Ectodermal cell (in vitro differentiated cells): Measurements from ENCODE around the gene FGF14.
"Not testable (repeated sequence)": the region's sequence is repeated elsewhere in the genome, so short reads cannot be mapped to it uniquely, and the experiment has no call there.

Experiments used
- H3K27ac ChIP-seq: 2 replicates; pipeline ENCODE4 v1.7.0; 2013; ENCODE audit warnings: mild to moderate bottlenecking, low read depth, low read length; ENCODE audit not compliant: insufficient read depth, poor library complexity, severe bottlenecking
- H3K27me3 ChIP-seq: 2 replicates; pipeline ENCODE4 v1.7.0; 2013; ENCODE audit warnings: mild to moderate bottlenecking, low read length; ENCODE audit not compliant: insufficient read depth, control insufficient read depth, poor library complexity, severe bottlenecking
- H3K36me3 ChIP-seq: one replicate; pipeline ENCODE4 v1.7.0; 2013; ENCODE audit warnings: low read length; ENCODE audit not compliant: control insufficient read depth, insufficient read depth
- H3K4me1 ChIP-seq: one replicate; pipeline ENCODE4 v1.7.0; 2013; ENCODE audit warnings: low read length; ENCODE audit not compliant: control insufficient read depth, insufficient read depth
- H3K4me3 ChIP-seq: 2 replicates; pipeline ENCODE4 v1.7.0; 2013; ENCODE audit warnings: low read depth, low read length, control low read depth; ENCODE audit not compliant: insufficient read depth
- H3K9me3 ChIP-seq: 2 replicates; pipeline ENCODE4 v1.7.0; 2013; ENCODE audit warnings: mild to moderate bottlenecking, low read length, moderate library complexity; ENCODE audit not compliant: control insufficient read depth
- WGBS, 2 experiments: methylation state at CpG; one replicate each; pipeline ENCODE4 v1.1.7; 2013; ENCODE audit warnings: missing lambda C conversion rate in 2 of 2; 5-methylcytosine and 5-hydroxymethylcytosine counted together

The FGF14 gene

GRCh38 chr13:102090532-102090931 lies 311.3 kb downstream of the FGF14 start:
- Histone ChIP-seq H3K4me1 (no peaks in the 10 kb centered on the region), H3K27ac (no peak overlapping the region), H3K36me3 (no peaks in the 10 kb centered on the region), H3K4me3 (no peak overlapping the region), H3K9me3 (no peaks in the 10 kb centered on the region), H3K27me3 (no peaks in the 10 kb centered on the region)
- WGBS, 2 experiments, result 92 to 95% methylated on average over 7 to 8 of the region's 8 CpGs

DNA sequence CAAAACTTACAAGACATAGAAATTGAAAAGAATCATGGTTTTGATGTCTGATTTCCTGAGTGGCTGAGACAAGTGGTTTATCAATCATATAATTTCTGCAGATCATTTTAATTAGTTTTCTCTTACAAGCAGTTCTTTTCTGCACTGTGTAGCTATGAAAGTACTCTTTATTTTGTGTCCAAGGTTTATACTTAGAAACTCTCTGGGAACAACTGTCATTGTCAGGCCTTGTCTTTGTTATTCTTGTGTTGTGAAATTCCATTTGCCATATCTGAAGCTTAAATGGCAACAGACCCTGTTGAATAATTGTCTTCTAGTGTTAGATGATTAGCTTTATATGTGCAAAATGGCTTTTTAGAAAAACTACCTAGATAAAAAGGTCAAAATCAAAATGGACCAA lies 312.1 kb downstream of the FGF14 start:
- H3K4me3 ChIP-seq, result no peak overlapping the region
- H3K27ac ChIP-seq, result no peak overlapping the region
- no peaks in the 10 kb centered on the region for H3K9me3 ChIP-seq
- H3K27me3 ChIP-seq, result no peaks in the 10 kb centered on the region
- H3K4me1 ChIP-seq, result no peaks in the 10 kb centered on the region
- H3K36me3 ChIP-seq, result no peaks in the 10 kb centered on the region

GRCh38 chr13:102089177-102089576 lies 312.7 kb downstream of the FGF14 start:
- WGBS, 2 experiments, result 67 to 90% methylated on average over 1 to 2 of the region's 2 CpGs

DNA sequence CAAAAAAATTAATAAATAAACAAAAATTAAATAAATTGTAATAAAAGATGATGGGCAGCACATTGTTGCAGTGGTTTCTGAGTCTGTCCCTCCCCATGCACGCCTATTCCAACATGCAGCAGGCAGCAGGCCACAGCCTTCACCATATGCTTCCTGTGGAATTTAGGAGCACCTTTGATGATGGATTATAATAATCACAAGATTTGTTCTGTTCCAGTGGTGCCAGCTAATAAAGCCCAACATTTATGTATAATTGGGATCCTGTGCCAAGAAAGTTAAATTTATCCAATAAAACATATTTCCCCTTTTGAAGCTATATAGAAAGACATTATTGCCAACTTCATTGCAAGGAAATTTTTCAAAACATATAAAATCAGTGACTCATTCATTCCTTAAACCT lies 328.6 kb downstream of the FGF14 start:
- no peaks in the 10 kb centered on the region for H3K36me3 ChIP-seq
- H3K4me3 ChIP-seq, result no peak overlapping the region
- WGBS, 2 experiments, result 92 to 97% methylated on average over 1 of the region's 1 CpG
- H3K27me3 ChIP-seq, result no peaks in the 10 kb centered on the region
- no peaks in the 10 kb centered on the region for H3K9me3 ChIP-seq
- H3K27ac ChIP-seq, result no peak overlapping the region
- no peaks in the 10 kb centered on the region for H3K4me1 ChIP-seq

More at GRCh38 chr13:102089177-102089576, 312.7 kb downstream of the FGF14 start:
- Histone ChIP-seq H3K27me3 (no peaks in the 10 kb centered on the region), H3K9me3 (no peaks in the 10 kb centered on the region), H3K27ac (no peak overlapping the region), H3K4me3 (no peak overlapping the region), H3K4me1 (no peaks in the 10 kb centered on the region), H3K36me3 (no peaks in the 10 kb centered on the region)

DNA sequence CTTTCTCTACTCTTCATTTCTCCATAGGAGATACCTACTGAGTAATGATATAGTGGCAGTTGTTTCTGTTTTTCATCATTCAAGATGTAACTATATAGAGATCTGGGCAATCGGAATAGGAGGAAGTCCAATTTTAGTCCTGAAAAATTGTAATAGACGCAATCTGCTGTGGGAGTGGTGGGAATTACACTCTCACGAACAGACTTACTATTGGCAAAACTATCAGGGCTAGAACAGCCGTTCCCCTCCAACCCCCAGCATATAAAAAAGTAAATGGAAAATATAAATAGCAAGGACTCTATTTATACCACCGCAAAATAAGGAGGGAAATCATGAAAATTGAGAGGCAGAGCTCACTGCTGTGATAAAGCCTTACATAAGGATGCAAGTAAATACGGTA lies 330.1 kb downstream of the FGF14 start:
- Histone ChIP-seq H3K27ac (no peak overlapping the region), H3K4me1 (no peaks in the 10 kb centered on the region), H3K27me3 (no peaks in the 10 kb centered on the region), H3K36me3 (no peaks in the 10 kb centered on the region), H3K9me3 (no peaks in the 10 kb centered on the region), H3K4me3 (no peak overlapping the region)
- WGBS, 2 experiments, result 93 to 98% methylated on average over 5 of the region's 6 CpGs

GRCh38 chr13:102068323-102068722 lies 333.5 kb downstream of the FGF14 start:
- H3K27ac ChIP-seq, result not testable (repeated sequence)
- WGBS, 2 experiments, result 97% methylated on average over 25 to 28 of the region's 28 CpGs

DNA sequence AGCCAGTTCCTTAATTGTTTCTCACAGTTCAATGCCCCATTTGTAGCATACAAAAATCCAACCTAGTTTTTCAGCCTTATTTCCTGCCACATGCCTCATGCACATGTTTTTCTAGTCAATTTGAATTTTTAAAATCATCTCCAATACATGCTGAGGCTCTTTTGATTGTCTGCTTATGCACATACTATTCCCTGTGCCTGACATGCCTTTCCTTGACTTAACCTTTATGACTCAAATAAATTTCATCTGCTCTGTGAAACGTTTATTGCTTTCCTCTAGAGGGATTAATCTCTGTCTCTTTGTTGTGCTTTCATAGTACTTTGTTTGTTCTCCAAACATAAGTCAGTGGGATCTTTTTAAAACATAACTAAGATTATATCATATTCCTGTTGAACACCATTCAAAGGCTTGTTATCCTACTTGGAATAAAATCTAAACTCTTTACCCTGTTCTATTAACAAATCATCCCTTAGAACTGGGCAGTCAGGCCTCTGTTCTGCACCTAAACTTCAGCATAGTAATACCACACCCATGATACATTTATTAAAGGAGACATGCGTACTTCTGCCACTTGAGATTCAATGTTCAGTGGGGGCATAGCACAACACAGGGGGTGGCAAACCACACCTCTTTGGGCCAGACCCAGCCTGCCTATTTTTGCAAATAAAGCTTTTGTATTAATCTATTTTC lies 346.6 kb downstream of the FGF14 start:
- Histone ChIP-seq H3K9me3 (no peaks in the 10 kb centered on the region), H3K4me1 (no peaks in the 10 kb centered on the region), H3K27ac (no peak overlapping the region), H3K36me3 (no peaks in the 10 kb centered on the region), H3K27me3 (no peaks in the 10 kb centered on the region), H3K4me3 (no peak overlapping the region)
- 90 to 94% methylated on average over 1 to 2 of the region's 2 CpGs for WGBS, 2 experiments

More at GRCh38 chr13:102068323-102068722, 333.5 kb downstream of the FGF14 start:
- H3K4me1 ChIP-seq, H3K36me3 ChIP-seq, H3K4me3 ChIP-seq, H3K9me3 ChIP-seq, H3K27me3 ChIP-seq: not testable (repeated sequence)

DNA sequence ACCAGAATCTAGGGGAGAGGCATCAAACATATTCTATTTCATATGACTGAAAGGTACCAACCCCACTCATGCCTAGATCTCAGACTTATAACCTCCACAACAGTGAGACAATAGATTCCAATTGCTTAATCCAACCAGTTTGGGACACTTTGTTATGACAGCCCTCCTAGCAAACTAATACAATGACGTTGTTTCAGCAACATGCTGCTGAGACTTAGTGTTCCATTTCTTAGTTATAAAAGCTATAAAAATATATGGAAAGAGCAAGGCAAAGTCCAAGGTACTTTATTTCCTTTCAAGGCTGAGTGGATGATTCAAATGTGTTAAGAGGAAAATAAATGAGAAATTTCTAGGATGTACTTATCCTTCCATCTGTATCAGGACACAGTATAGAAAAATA lies 352.0 kb downstream of the FGF14 start:
- Histone ChIP-seq H3K27ac (no peak overlapping the region), H3K27me3 (no peaks in the 10 kb centered on the region), H3K4me3 (no peak overlapping the region), H3K4me1 (no peaks in the 10 kb centered on the region), H3K36me3 (no peaks in the 10 kb centered on the region), H3K9me3 (no peaks in the 10 kb centered on the region)
- WGBS, 2 experiments, result 94% methylated on average over 1 of the region's 1 CpG; no CpG with 5 or more reads in 1 of the 2 experiments

GRCh38 chr13:102045731-102046130 lies 356.1 kb downstream of the FGF14 start:
- no peak overlapping the region for H3K4me3 ChIP-seq

DNA sequence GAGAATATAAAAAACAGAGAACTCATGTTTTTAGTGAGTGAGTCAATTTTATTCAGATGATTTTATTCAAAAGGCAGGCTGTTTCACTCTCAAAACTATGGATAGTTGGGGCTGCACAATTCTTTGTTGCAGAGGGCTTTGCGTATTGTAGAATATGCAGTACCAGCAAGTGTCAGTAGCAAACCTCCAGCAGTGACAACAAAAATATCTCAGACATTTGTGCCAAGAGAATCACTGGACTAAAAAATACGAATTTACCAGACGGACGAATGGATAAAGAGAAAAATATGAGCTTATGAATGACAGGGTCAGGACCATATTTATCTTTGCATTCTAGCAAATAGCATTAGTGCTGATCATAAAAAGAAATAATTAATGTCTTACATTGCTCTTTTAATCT lies 359.1 kb downstream of the FGF14 start:
- 95% methylated on average over 4 of the region's 4 CpGs for WGBS, 2 experiments
- Histone ChIP-seq H3K36me3 (no peaks in the 10 kb centered on the region), H3K27ac (no peak overlapping the region), H3K9me3 (no peaks in the 10 kb centered on the region), H3K4me1 (no peaks in the 10 kb centered on the region), H3K27me3 (no peaks in the 10 kb centered on the region), H3K4me3 (no peak overlapping the region)

More at GRCh38 chr13:102045731-102046130, 356.1 kb downstream of the FGF14 start:
- Histone ChIP-seq H3K27ac (no peak overlapping the region), H3K9me3 (no peaks in the 10 kb centered on the region), H3K4me1 (no peaks in the 10 kb centered on the region), H3K27me3 (no peaks in the 10 kb centered on the region), H3K36me3 (no peaks in the 10 kb centered on the region)
- 75 to 86% methylated on average over 1 of the region's 1 CpG for WGBS, 2 experiments

DNA sequence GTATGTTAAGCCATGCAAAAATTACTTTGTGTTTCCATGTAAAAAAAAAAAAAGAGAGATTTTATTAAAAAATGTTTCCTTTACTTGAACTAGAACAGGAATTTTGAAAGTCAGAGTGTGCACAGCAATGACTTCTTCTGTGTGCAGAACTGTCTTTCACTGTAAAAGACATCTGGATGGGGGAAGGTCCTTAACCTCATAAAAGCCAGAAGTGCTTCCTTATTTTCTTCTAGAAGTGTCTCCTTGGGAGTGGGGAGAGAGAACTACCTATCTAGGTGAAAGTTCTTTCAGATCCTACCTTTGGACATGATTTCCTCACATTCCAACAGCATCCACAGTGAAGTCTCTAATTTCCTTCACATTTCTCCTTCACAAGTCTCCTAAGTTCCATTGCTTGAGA lies 360.3 kb downstream of the FGF14 start:
- H3K4me1 ChIP-seq, result no peaks in the 10 kb centered on the region
- no peaks in the 10 kb centered on the region for H3K9me3 ChIP-seq
- no peaks in the 10 kb centered on the region for H3K36me3 ChIP-seq
- H3K4me3 ChIP-seq, result no peak overlapping the region
- H3K27ac ChIP-seq, result no peak overlapping the region
- no peaks in the 10 kb centered on the region for H3K27me3 ChIP-seq
